Loucy (cell line): ENCODE measurements around the gene RRM1.

Source experiments
- EZH2phosphoT487 ChIP-seq: fragments of 200-600 bp; IDR thresholded peaks from 2 replicates; pipeline ENCODE4 v1.6.1; 2018; ENCODE audit warnings: antibody characterized with exemption, mild to moderate bottlenecking, moderate library complexity, borderline replicate concordance
- TF ChIP-seq, protein P1 (sequence below): fragments of 200-600 bp; sonication (generic); conservative IDR thresholded peaks from 2 replicates; pipeline ENCODE4 v1.5.1; 2014; ENCODE audit warnings: mild to moderate bottlenecking, antibody characterized with exemption, low read length

DNA sequence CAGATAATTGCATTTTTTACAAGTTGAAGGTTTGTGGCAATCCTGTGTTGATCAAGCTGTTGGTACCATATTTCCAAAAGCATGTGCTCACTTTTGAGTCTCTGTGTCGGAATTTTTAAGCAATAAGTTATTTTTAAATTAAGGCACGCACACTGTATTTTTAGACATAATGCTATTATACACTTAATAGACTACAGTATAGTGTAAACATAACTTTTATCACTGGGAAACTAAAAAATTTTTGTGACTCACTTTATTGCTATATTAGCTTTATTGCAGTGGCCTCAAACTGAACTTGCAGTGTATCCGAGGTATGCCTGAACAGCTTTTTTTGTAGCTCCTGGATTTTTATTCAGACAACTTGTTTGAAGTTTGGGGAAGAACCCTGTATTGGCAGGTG lies 31.3 kb upstream of the RRM1 start:
- TF ChIP-seq, protein P1, sequence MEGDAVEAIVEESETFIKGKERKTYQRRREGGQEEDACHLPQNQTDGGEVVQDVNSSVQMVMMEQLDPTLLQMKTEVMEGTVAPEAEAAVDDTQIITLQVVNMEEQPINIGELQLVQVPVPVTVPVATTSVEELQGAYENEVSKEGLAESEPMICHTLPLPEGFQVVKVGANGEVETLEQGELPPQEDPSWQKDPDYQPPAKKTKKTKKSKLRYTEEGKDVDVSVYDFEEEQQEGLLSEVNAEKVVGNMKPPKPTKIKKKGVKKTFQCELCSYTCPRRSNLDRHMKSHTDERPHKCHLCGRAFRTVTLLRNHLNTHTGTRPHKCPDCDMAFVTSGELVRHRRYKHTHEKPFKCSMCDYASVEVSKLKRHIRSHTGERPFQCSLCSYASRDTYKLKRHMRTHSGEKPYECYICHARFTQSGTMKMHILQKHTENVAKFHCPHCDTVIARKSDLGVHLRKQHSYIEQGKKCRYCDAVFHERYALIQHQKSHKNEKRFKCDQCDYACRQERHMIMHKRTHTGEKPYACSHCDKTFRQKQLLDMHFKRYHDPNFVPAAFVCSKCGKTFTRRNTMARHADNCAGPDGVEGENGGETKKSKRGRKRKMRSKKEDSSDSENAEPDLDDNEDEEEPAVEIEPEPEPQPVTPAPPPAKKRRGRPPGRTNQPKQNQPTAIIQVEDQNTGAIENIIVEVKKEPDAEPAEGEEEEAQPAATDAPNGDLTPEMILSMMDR = no peak
- TF ChIP-seq EZH2phosphoT487 = no peak
